Measurements from ENCODE around the gene ADGRB2. TPM values are rescaled to one million over a fixed set of nuclear protein-coding genes. Genes with fewer than 3 reads are reported as not detected.

ADGRB2 gene
- total and polyA plus RNA-seq, 2 of the 4 experiments (the other 2 are of a cell fraction), result 2.2 to 11.9 TPM

- H2AK5ac ChIP-seq (ENCODE audit: low read depth, low read length), result peak overlapping the region; percentile 100
- no TSS peak for BruUV-seq (replicated peaks)
- intact Hi-C loops (cut with micrococcal nuclease), result loop anchor here (2.0 to 5.0 kb wide), 2 partner anchors 46 to 136 kb away; no protein-coding TSS in a partner anchor
- TF ChIP-seq SMC3 (IDR thresholded peaks at IDR 0.05; ENCODE audit: low read depth, low read length), result peak; percentile 20; the same call in 1 of the 2 replicates
- TF ChIP-seq MXI1 (IDR thresholded peaks at IDR 0.05; ENCODE audit: borderline replicate concordance, low read depth, low read length), result no peak; the same call in 1 of the 2 replicates
- no peak for TF ChIP-seq ELK1 (IDR thresholded peaks at IDR 0.05; ENCODE audit: borderline replicate concordance, low read depth, low read length)
- TF ChIP-seq CTCF (conservative IDR thresholded peaks at IDR 0.05; ENCODE audit: low read depth, low read length), result no peak
- no peak for TF ChIP-seq RCOR1 (IDR thresholded peaks at IDR 0.05; ENCODE audit: insufficient replicate concordance, low read length)
- TF ChIP-seq RAD21 (IDR thresholded peaks at IDR 0.05; ENCODE audit: low read length), result no peak
- TF ChIP-seq MAFK (IDR thresholded peaks at IDR 0.05; ENCODE audit: low read depth, low read length), result no peak
- no peak for TF ChIP-seq RFX5 (IDR thresholded peaks at IDR 0.05; ENCODE audit: low read depth, low read length)
- peak; percentile 68 for TF ChIP-seq BHLHE40 (IDR thresholded peaks at IDR 0.05; ENCODE audit: low read depth, low read length)
- 0 out of 2 replicates have a peak, but pooled peaks have one; percentile 63 for TF ChIP-seq CHD1 (IDR thresholded peaks at IDR 0.05; ENCODE audit: low read depth, low read length)
- TF ChIP-seq MAZ (IDR thresholded peaks at IDR 0.05; ENCODE audit: borderline replicate concordance, low read depth, low read length), result peak; percentile 86
- no peak for TF ChIP-seq NFE2L2 (IDR thresholded peaks at IDR 0.05; ENCODE audit: low read depth, low read length)
- no peak for TF ChIP-seq POLR2A (IDR thresholded peaks at IDR 0.05; ENCODE audit: low read depth, low read length)
- no peak; the same call in 1 of the 2 replicates for TF ChIP-seq USF2 (IDR thresholded peaks at IDR 0.05; ENCODE audit: low read depth, low read length)
These were observed 62.9 kb downstream of the ADGRB2 start for GRCh38 chr1:31701091-31701736.

More at GRCh38 chr1:31701091-31701736, 62.9 kb downstream of the ADGRB2 start:
- ChIA-PET CTCF (interaction anchor here (1.3 to 1.8 kb wide), 2 partner anchors 15 to 88 kb away, joined by 4 to 7 read pairs; no protein-coding TSS in a partner anchor), POLR2A (ENCODE audit: unreplicated experiment) (interaction anchor here (1.2 to 1.8 kb wide), 2 partner anchors 11 to 14 kb away, joined by 4 read pairs; no protein-coding TSS in a partner anchor)
- dilution Hi-C loops (cut with HindIII; ENCODE audit: low sequenced_read_pairs, unreplicated experiment) (no loop called here), in situ Hi-C loops (cut with MboI; ENCODE audit: low sequenced_read_pairs) (no loop called here)
- H3K9me3 ChIP-seq (ENCODE audit: control insufficient read depth, insufficient read depth, low read length), result no peaks in the 10 kb centered on the region
- H4K5ac ChIP-seq (ENCODE audit: low read depth, low read length), result peak overlapping the region; percentile 74
- no peaks in the 10 kb centered on the region for H4K20me1 ChIP-seq (ENCODE audit: insufficient read depth, low read length)
- H2BK5ac ChIP-seq (ENCODE audit: low read depth, low read length, poor library complexity, severe bottlenecking), result peak overlapping the region; percentile 94
- peak overlapping the region; percentile 88 for H3K27ac ChIP-seq (ENCODE audit: insufficient read depth, low read length)
- H3K4me3 ChIP-seq (ENCODE audit: insufficient read depth, low read depth, low read length), result no peak overlapping the region
- H2BK15ac ChIP-seq (ENCODE audit: low read depth, low read length), result peak overlapping the region; percentile 99; the same call in 2 of the 3 replicates
- peak overlapping the region; percentile 95 for H3K56ac ChIP-seq (ENCODE audit: extremely low read depth, insufficient read depth, low read length)
- peaks cover 25% of the 10 kb centered on the region for H3K9me1 ChIP-seq (ENCODE audit: insufficient read depth, low read length)
- peak overlapping the region; percentile 98 for H2BK120ac ChIP-seq (ENCODE audit: low read depth, low read length)
- peak overlapping the region; percentile 95 for H3K14ac ChIP-seq (replicated peaks; ENCODE audit: low read depth, low read length)
- peak overlapping the region; percentile 91 for H2AK9ac ChIP-seq (replicated peaks; ENCODE audit: low read depth, low read length, poor library complexity)
- H3K27me3 ChIP-seq (ENCODE audit: control insufficient read depth, insufficient read depth, low read length), result no peaks in the 10 kb centered on the region
- H4K91ac ChIP-seq (ENCODE audit: insufficient read depth, low read depth, low read length), result peak overlapping the region; percentile 98
- H2BK20ac ChIP-seq (ENCODE audit: low read depth, low read length), result peak overlapping the region; percentile 99
- H2AFZ ChIP-seq (replicated peaks; ENCODE audit: low read length, poor library complexity), result peak overlapping the region; percentile 73
- ATAC-seq (ENCODE audit: low read depth) (peak; percentile 53), DNase-seq (peak; percentile 98)
- peaks cover 13 to 60% of the 10 kb centered on the region in 2 experiments for H3K79me1 ChIP-seq (ENCODE audit: low read depth in 1 of 2, low read length in 2 of 2)
- peak overlapping the region; percentile 94 for H3K18ac ChIP-seq (ENCODE audit: low read depth, low read length)
- H3K23ac ChIP-seq (ENCODE audit: low read depth, low read length), result peak overlapping the region; percentile 99
- H3K4me1 ChIP-seq (ENCODE audit: control insufficient read depth, insufficient read depth, low read length), result peaks cover 40% of the 10 kb centered on the region
- WGBS, 2 experiments (ENCODE audit: extremely low coverage in 2 of 2, insufficient read length in 1 of 2), result no CpG with 5 or more reads among the region's 10 CpGs
- H3K4me2 ChIP-seq (ENCODE audit: low read depth, low read length), result peak overlapping the region; percentile 93
- peak overlapping the region; percentile 99 for H3K4ac ChIP-seq (ENCODE audit: low read depth, low read length)
- peak overlapping the region; percentile 74 to 89 for H4K8ac ChIP-seq (ENCODE audit: low read depth in 2 of 2, low read length in 2 of 2)
- peaks cover 40% of the 10 kb centered on the region for H3K36me3 ChIP-seq (ENCODE audit: control insufficient read depth, insufficient read depth, low read length)
- peak overlapping the region; percentile 89 for H3K9ac ChIP-seq (ENCODE audit: low read depth, low read length)

Measured in IMR-90 (cell line).